CD4-positive, alpha-beta T cell treated with Interferon gamma for 1 hour (primary cell): ENCODE results near the gene PIM2.

Experiments used
- DNase-seq: peaks from one replicate; pipeline ENCODE4 v3.0.0-alpha.2; 2020

PIM2 gene

GRCh38 chrX:48918643-48919340 lies at the start of gene PIM2:
TSS of gene PIM2 (minus strand) at chrX:48919024. CDS start at chrX:48918834, 190 bp downstream.
- peak; percentile 96 for DNase-seq

GRCh38 chrX:48968377-48968776 lies 49.6 kb upstream of the PIM2 start:
- no peak for DNase-seq

- DNase-seq, result no peak
Measured at GRCh38 chrX:48966796-48967579, 48.2 kb upstream of the PIM2 start.

- no peak for DNase-seq
Measured at GRCh38 chrX:48965959-48966358, 47.1 kb upstream of the PIM2 start.

GRCh38 chrX:48961585-48962091 lies 42.8 kb upstream of the PIM2 start:
- no peak for DNase-seq

- no peak for DNase-seq
Measured at GRCh38 chrX:48960291-48960690, 41.5 kb upstream of the PIM2 start.

- no peak for DNase-seq
Measured at GRCh38 chrX:48958635-48959094, 39.8 kb upstream of the PIM2 start.

GRCh38 chrX:48957827-48958634 lies 39.2 kb upstream of the PIM2 start:
- DNase-seq, result peak; percentile 98

GRCh38 chrX:48957477-48957826 lies 38.6 kb upstream of the PIM2 start, which contains the start of gene OTUD5:
TSS of gene OTUD5 (minus strand) at chrX:48957607. CDS start at chrX:48957570, 37 bp downstream.
- peak; percentile 84 for DNase-seq

GRCh38 chrX:48956728-48957414 lies 38.0 kb upstream of the PIM2 start:
- peak; percentile 69 for DNase-seq

- no peak for DNase-seq
Measured at GRCh38 chrX:48948589-48948988, 29.8 kb upstream of the PIM2 start.

GRCh38 chrX:48945517-48946348 lies 26.9 kb upstream of the PIM2 start:
- peak; percentile 58 for DNase-seq

- DNase-seq, result no peak
Measured at GRCh38 chrX:48942895-48943294, 24.1 kb upstream of the PIM2 start.

- DNase-seq, result no peak
Measured at GRCh38 chrX:48940404-48940955, 21.7 kb upstream of the PIM2 start.

- DNase-seq, result peak; percentile 59
Measured at GRCh38 chrX:48939524-48940228, 20.9 kb upstream of the PIM2 start.

- peak; percentile 90 for DNase-seq
Measured at GRCh38 chrX:48938721-48939425, 20.0 kb upstream of the PIM2 start.

GRCh38 chrX:48937054-48937907 lies 18.5 kb upstream of the PIM2 start:
- DNase-seq, result peak; percentile 95

- DNase-seq, result no peak
Measured at GRCh38 chrX:48936429-48937053, 17.7 kb upstream of the PIM2 start.
